Esophagus muscularis mucosa (tissue), 4 donors: ENCODE data around the gene ENOX1. TPM values are rescaled to one million over a fixed set of nuclear protein-coding genes. Genes with fewer than 3 reads are reported as not detected.

Source experiments
- DNase-seq: peaks from one replicate; pipeline ENCODE4 v3.0.0-alpha.2; 2017; ENCODE audit errors: extremely low spot score
- H3K27ac ChIP-seq, 4 donors: fragments of 200-600 bp; sonication (generic); replicated peaks in 1 of 4; 1 replicate in 3 of 4; 2 replicates in 1 of 4; pipeline ENCODE4 v1.5.1; 2016 to 2019; ENCODE audit warnings: mild to moderate bottlenecking in 1 of 4
- H3K27me3 ChIP-seq, 4 donors: fragments of 200-600 bp; sonication (generic); one replicate each; pipeline versions ENCODE4 v1.5.1 to v1.6.0; 2016 to 2019
- H3K36me3 ChIP-seq, 4 donors: fragments of 200-600 bp; sonication (generic); one replicate each; pipeline ENCODE4 v1.5.1; 2016 to 2019
- H3K4me1 ChIP-seq, 4 donors: fragments of 200-600 bp; sonication (generic); one replicate each; pipeline ENCODE4 v1.5.1; 2016 to 2019
- H3K4me3 ChIP-seq, 4 donors: fragments of 200-600 bp; sonication (generic); 1 replicate in 2 of 4; 2 replicates in 2 of 4; pipeline ENCODE4 v1.5.1; 2016 to 2019; ENCODE audit warnings: mild to moderate bottlenecking in 4 of 4, moderate library complexity in 1 of 4
- H3K9me3 ChIP-seq, 4 donors: fragments of 200-600 bp; sonication (generic); 1 replicate in 3 of 4; 2 replicates in 1 of 4; pipeline ENCODE4 v1.5.1; 2016 to 2019
- CTCF ChIP-seq, 3 experiments: fragments of 200-600 bp in 2 of 3; fragments of 450-650 bp in 1 of 3; sonication (generic) in 2 of 3; IDR thresholded peaks; one replicate each; pipeline ENCODE4 v1.5.1; 2017 to 2019; ENCODE audit warnings: antibody characterized with exemption in 3 of 3, mild to moderate bottlenecking in 2 of 3, moderate library complexity in 1 of 3
- EP300 ChIP-seq: sonication (generic); formaldehyde crosslinking; IDR thresholded peaks from one replicate; pipeline ENCODE4 v1.6.1; 2017; ENCODE audit warnings: antibody characterized with exemption
- POLR2A ChIP-seq: fragments of 450-650 bp; IDR thresholded peaks from one replicate; pipeline ENCODE4 v1.6.1; 2017; ENCODE audit warnings: antibody characterized with exemption, moderate library complexity, mild to moderate bottlenecking, low read depth
- POLR2AphosphoS5 ChIP-seq, 2 donors: sonication (generic); formaldehyde crosslinking; IDR thresholded peaks; one replicate each; pipeline ENCODE4 v1.6.1; 2017; ENCODE audit warnings: antibody characterized with exemption in 2 of 2
- WGBS: methylation state at CpG from one replicate; pipeline ENCODE4 v1.1.5; 2018; 5-methylcytosine and 5-hydroxymethylcytosine counted together
- intact Hi-C: fragments of 100-400 bp; cut with DNase I; formaldehyde crosslinking; loops from one replicate; pipeline ENCODE4 v1.15.1; 2023
- total RNA-seq, 4 donors: library from RNA; depleted of rRNA; stranded (reverse); fragments of >200 nt; gene quantifications; one replicate each; pipeline versions ENCODE4 v1.1.0 to v1.2.1, GENCODE V29; 2016

The ENOX1 gene
- total RNA-seq, 4 donors from 2014 or later: 9.3 to 14.1 (median 12.4) TPM

GRCh38 chr13:43293008-43293407, 493.8 kb downstream of the ENOX1 start:
- Histone ChIP-seq H3K4me3 (no peak overlapping the region), H3K27ac (no peak overlapping the region), H3K36me3 (no peaks in the 10 kb centered on the region), H3K9me3 (no peaks in the 10 kb centered on the region), H3K27me3 (no peaks in the 10 kb centered on the region), H3K4me1 (peaks cover 0 to 29% (median 13%) of the 10 kb centered on the region in 4 donors)
- DNase-seq: no peak
- TF ChIP-seq EP300: no peak
- TF ChIP-seq CTCF (IDR thresholded peaks at IDR 0.05): no peak
- TF ChIP-seq POLR2A: no peak
- TF ChIP-seq POLR2AphosphoS5 (IDR thresholded peaks at IDR 0.05): no peak
- intact Hi-C loops: no loop called here
- WGBS: 90% methylated on average over 2 of the region's 2 CpGs

GRCh38 chr13:43291287-43292060, 495.3 kb downstream of the ENOX1 start:
- H3K9me3 ChIP-seq: no peaks in the 10 kb centered on the region

GRCh38 chr13:43289470-43290255, 497.1 kb downstream of the ENOX1 start:
- Histone ChIP-seq H3K27ac (peak overlapping the region; percentile 9 to 57 (median 28)), H3K27me3 (no peaks in the 10 kb centered on the region), H3K36me3 (no peaks in the 10 kb centered on the region), H3K9me3 (no peaks in the 10 kb centered on the region), H3K4me3 (no peak overlapping the region), H3K4me1 (peaks cover 13 to 39% (median 34%) of the 10 kb centered on the region in 4 donors)
- 69% methylated on average over 6 of the region's 6 CpGs for WGBS
- intact Hi-C loops: loop anchor here (5.0 kb wide), 1 partner anchor 43 kb away; no protein-coding TSS in a partner anchor
- TF ChIP-seq EP300: no peak
- no peak for TF ChIP-seq CTCF (IDR thresholded peaks at IDR 0.05)
- no peak for TF ChIP-seq POLR2AphosphoS5 (IDR thresholded peaks at IDR 0.05)
- TF ChIP-seq POLR2A: no peak
- DNase-seq: no peak

More at GRCh38 chr13:43291287-43292060, 495.3 kb downstream of the ENOX1 start:
- Histone ChIP-seq H3K27me3 (no peaks in the 10 kb centered on the region), H3K27ac (no peak overlapping the region), H3K4me3 (no peak overlapping the region), H3K36me3 (no peaks in the 10 kb centered on the region), H3K4me1 (peaks cover 7 to 36% (median 23%) of the 10 kb centered on the region in 4 donors)
- TF ChIP-seq POLR2A (no peak), EP300 (no peak), POLR2AphosphoS5 (IDR thresholded peaks at IDR 0.05) (no peak), CTCF (IDR thresholded peaks at IDR 0.05) (no peak)
- DNase-seq: no peak
- WGBS: 90% methylated on average over 5 of the region's 5 CpGs
- intact Hi-C loops: no loop called here

GRCh38 chr13:43286751-43287150, 500.0 kb downstream of the ENOX1 start:
- WGBS: 73% methylated on average over 1 of the region's 1 CpG
- peaks cover 13 to 49% (median 34%) of the 10 kb centered on the region in 4 donors for H3K4me1 ChIP-seq
- TF ChIP-seq EP300: peak; percentile 69
- peak; percentile 41 to 56 for TF ChIP-seq POLR2AphosphoS5 (IDR thresholded peaks at IDR 0.05)
- TF ChIP-seq CTCF (IDR thresholded peaks at IDR 0.05): no peak
- TF ChIP-seq POLR2A: no peak

More at GRCh38 chr13:43286751-43287150, 500.0 kb downstream of the ENOX1 start:
- H3K9me3 ChIP-seq: no peaks in the 10 kb centered on the region
- no peaks in the 10 kb centered on the region for H3K27me3 ChIP-seq
- H3K27ac ChIP-seq: peak overlapping the region in 3 of 4 donors; percentile 24 to 65 (median 53)
- no peak overlapping the region for H3K4me3 ChIP-seq
- no peak for DNase-seq
- H3K36me3 ChIP-seq: no peaks in the 10 kb centered on the region
- intact Hi-C loops: loop anchor here (5.0 kb wide), 1 partner anchor 46 kb away; no protein-coding TSS in a partner anchor
